ENCODE results near the gene PTK7.

The PTK7 gene

DNA sequence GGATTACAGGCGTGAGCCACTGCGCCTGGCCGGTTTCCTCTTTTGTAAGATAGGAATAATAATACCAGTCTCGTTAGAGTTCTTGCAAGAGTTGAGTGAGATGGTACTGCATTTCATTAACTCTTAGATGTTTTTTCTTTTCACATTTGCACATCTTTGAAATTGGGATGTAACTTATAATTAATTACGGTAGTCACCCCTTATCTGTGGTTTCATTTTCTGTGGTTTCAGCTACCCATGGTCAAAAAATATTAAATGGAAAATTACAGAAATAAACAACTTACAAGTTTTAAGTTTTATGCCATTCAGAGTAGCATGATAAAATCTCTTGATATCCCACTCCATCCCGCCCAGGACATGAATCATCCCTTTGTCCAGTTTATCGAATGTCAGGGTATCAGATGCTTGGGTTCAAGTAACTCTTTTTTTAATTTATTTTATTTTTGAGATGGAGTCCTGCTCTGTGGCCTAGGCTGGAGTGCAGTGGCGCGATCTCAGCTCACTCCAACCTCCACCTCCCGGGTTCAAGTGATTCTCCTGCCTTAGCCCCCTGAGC is 15.4 kb downstream of the PTK7 start:
- no peak overlapping the region for H3K4me3 ChIP-seq (ENCODE audit: low read depth, low read length)
- TF ChIP-seq, protein P1, sequence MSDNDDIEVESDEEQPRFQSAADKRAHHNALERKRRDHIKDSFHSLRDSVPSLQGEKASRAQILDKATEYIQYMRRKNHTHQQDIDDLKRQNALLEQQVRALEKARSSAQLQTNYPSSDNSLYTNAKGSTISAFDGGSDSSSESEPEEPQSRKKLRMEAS (IDR thresholded peaks at IDR 0.05; ENCODE audit: low read depth, low read length) = no peak
- TF ChIP-seq MYC (IDR thresholded peaks at IDR 0.05; ENCODE audit: low read depth, low read length) (no peak), POLR2A (IDR thresholded peaks at IDR 0.05; ENCODE audit: extremely low read depth, insufficient read length) (no peak)
- TF ChIP-seq, protein P2, sequence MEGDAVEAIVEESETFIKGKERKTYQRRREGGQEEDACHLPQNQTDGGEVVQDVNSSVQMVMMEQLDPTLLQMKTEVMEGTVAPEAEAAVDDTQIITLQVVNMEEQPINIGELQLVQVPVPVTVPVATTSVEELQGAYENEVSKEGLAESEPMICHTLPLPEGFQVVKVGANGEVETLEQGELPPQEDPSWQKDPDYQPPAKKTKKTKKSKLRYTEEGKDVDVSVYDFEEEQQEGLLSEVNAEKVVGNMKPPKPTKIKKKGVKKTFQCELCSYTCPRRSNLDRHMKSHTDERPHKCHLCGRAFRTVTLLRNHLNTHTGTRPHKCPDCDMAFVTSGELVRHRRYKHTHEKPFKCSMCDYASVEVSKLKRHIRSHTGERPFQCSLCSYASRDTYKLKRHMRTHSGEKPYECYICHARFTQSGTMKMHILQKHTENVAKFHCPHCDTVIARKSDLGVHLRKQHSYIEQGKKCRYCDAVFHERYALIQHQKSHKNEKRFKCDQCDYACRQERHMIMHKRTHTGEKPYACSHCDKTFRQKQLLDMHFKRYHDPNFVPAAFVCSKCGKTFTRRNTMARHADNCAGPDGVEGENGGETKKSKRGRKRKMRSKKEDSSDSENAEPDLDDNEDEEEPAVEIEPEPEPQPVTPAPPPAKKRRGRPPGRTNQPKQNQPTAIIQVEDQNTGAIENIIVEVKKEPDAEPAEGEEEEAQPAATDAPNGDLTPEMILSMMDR (IDR thresholded peaks at IDR 0.05; ENCODE audit: low read depth, low read length) = no peak
- no peak for DNase-seq (ENCODE audit: low read depth)

DNA sequence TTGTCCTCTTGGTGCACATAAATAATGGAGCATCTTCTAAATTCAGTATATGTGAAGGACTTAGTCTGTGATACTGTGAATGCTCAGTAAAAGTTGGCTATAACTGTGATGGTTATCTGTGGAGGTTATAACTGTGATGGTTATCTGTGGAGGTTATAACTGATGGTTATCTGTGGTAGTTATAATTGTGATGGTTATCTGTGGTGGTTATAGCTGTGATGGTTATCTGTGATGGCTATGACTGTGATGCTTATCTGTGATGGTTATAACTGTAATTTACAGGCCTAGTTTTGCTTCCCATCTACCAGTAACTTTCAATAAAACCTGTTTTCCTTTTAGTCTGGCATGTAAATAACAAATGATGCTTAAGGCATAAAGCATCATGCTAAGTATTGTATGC is 16.5 kb downstream of the PTK7 start:
- DNase-seq (ENCODE audit: low read depth) = no peak
- TF ChIP-seq, protein P1 (IDR thresholded peaks at IDR 0.05; ENCODE audit: low read depth, low read length) = no peak
- TF ChIP-seq MYC (IDR thresholded peaks at IDR 0.05; ENCODE audit: low read depth, low read length) (no peak), POLR2A (IDR thresholded peaks at IDR 0.05; ENCODE audit: extremely low read depth, insufficient read length) (no peak)
- TF ChIP-seq, protein P2 (IDR thresholded peaks at IDR 0.05; ENCODE audit: low read depth, low read length) = no peak
- H3K4me3 ChIP-seq (ENCODE audit: low read depth, low read length) = no peak overlapping the region

DNA sequence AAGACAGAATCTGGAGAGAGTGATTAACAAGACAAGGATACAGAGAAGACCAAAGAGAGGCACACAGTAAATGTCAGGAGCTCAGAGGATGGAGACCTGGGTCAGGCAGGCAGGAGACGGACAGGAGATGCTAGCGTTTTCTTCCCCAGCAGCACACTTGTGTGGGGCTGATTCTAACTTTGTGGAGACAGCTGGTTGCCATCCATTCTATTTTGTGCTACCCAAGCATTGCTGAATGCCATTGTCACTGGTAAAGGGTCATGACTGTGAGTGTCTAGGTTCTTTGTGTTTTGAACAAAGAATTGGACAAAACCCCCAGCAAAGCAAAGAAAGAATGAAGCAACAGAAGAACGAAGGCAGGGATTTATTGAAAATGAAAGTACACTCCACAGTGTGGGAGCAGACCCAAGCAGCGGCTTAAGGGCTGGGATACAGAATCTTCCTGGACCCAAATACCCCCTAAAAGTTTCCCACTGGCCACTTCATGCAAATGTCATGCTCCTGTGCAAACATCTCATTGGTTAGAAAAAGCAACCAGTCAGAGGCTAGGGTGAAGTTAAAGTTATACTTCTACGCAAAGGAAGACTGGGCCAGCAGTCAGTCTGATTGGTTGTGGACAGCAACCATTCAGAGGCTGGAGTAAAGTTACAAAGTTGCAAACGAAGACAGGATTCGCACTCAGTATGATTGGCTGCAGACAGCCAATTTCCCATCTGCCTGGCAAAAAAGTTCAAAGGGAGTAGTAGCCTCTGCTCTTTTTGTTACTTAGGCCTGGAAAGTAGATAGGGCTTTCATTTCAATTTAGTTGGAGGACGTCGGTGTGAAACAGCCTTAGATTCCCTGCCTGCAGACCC is 17.5 kb downstream of the PTK7 start:
- no peak overlapping the region for H3K4me3 ChIP-seq (ENCODE audit: low read depth, low read length)
- DNase-seq (ENCODE audit: low read depth) = no peak
- no peak for TF ChIP-seq POLR2A (IDR thresholded peaks at IDR 0.05; ENCODE audit: extremely low read depth, insufficient read length)
- no peak for TF ChIP-seq MYC (IDR thresholded peaks at IDR 0.05; ENCODE audit: low read depth, low read length)
- TF ChIP-seq, protein P2 (IDR thresholded peaks at IDR 0.05; ENCODE audit: low read depth, low read length) = no peak
- TF ChIP-seq, protein P1 (IDR thresholded peaks at IDR 0.05; ENCODE audit: low read depth, low read length) = no peak

DNA sequence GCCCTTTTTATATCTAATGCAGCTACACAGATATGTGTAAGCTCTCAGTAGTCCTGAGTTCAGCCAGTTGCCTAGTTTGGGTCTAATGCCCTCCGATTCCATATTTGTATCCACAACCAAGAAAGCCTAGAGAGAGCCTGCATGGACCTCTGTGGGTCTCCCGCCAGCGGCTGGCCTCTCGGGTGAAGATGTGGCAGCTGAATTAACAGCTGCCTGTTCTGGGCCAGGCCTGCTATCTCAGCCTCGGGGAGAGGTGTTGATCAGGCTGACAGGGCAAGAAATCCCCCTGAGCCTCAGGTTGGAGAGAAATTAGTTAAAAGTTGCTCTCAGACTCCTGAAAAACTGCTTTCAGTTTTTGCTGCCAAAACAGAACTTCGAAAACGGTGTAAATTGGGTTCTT is 19.8 kb downstream of the PTK7 start:
- no peak for DNase-seq (ENCODE audit: low read depth)
- H3K4me3 ChIP-seq (ENCODE audit: low read depth, low read length) = no peak overlapping the region
- TF ChIP-seq MYC (IDR thresholded peaks at IDR 0.05; ENCODE audit: low read depth, low read length) (no peak), POLR2A (IDR thresholded peaks at IDR 0.05; ENCODE audit: extremely low read depth, insufficient read length) (no peak)
- TF ChIP-seq, protein P1 (IDR thresholded peaks at IDR 0.05; ENCODE audit: low read depth, low read length) = no peak
- TF ChIP-seq, protein P2 (IDR thresholded peaks at IDR 0.05; ENCODE audit: low read depth, low read length) = no peak

DNA sequence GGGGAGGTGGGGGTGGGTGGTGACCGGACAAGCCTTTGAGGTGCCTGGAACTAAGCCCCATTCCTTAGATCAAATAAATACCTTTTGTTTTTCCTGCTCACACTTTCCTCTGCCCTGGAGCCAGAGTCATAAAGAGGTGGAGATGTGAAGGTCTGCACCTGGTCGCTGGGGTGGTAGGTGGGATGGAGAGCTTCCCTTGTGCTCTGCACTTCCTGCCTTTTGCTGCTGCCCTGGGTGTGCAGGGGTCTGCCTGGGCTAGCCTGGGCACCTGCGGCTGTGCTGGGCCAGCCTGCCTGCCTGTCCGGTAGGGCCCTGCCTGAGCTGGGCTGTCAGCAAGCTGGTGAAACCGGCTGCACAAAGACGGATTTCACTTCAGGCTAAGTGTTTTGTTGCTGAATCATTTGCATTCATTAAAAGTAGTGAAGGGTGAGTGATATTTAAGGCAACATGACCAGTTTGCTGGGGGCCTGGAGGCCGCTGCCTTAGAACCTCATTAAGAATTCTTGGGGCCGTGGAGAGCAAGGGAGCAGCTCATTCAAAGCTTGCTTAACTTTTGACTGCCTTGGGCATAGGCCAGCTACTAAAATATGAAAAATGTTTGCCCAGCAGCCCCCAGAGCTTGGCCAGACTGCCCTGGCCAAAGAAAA is 20.5 kb downstream of the PTK7 start:
- H3K4me3 ChIP-seq (ENCODE audit: low read depth, low read length) = no peak overlapping the region
- TF ChIP-seq MYC (IDR thresholded peaks at IDR 0.05; ENCODE audit: low read depth, low read length) (no peak), POLR2A (IDR thresholded peaks at IDR 0.05; ENCODE audit: extremely low read depth, insufficient read length) (no peak)
- TF ChIP-seq, protein P1 (IDR thresholded peaks at IDR 0.05; ENCODE audit: low read depth, low read length) = no peak
- TF ChIP-seq, protein P2 (IDR thresholded peaks at IDR 0.05; ENCODE audit: low read depth, low read length) = no peak
- DNase-seq (ENCODE audit: low read depth) = no peak

All from NB4 (cell line).